ENCODE measurements around the gene CRACDL. TPM values are rescaled to one million over a fixed set of nuclear protein-coding genes. Genes with fewer than 3 reads are reported as not detected.

CRACDL gene
- total and polyA plus RNA-seq, 2 donors (not counting 3 experiments of a cell fraction or from before 2014, with no cell fraction given) = 0.92 to 6.3 TPM

DNA sequence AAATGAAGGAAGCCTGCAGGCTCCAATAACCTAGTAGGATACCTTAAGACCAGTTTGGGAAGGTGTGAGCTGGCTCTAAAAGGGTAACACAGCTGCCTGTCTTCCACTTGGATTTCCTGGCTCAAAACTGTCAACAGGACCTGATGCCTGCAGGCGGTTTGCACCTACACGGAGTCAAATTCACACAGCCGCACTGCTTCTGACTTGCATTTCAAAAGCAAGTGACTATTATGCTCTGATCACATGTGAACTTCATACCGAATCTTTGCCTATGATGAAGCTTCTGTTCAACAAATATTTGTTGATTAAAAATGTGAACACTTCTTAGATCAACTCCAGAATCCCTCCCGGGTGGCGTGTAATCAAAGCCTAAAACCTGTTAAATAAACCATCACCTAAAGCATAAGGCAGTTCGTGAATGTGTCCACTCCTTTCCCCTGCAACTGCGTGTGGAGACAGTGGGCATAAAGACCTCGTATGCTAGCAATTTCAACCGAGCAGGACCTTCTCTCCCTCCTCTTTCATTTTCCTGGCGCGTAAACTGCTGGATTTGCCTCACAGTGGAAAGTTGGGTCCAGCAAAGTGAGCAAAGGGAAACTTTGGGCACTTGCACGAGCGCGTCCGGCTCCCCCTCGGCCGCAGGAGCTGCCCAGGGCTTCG, 784 bp downstream of the CRACDL start:
- H3K4me2 ChIP-seq (ENCODE audit: insufficient read depth, low read length) = peak overlapping the region; percentile 45
- no peaks in the 10 kb centered on the region for H3K79me2 ChIP-seq (ENCODE audit: control insufficient read depth, insufficient read depth, low read length)
- peaks cover 7% of the 10 kb centered on the region for H3K4me1 ChIP-seq (ENCODE audit: control insufficient read depth, extremely low read depth, insufficient read depth, low read length)
- no peaks in the 10 kb centered on the region for H3K9me3 ChIP-seq (replicated peaks; ENCODE audit: control insufficient read depth, insufficient read depth, low read length)
- no peaks in the 10 kb centered on the region for H3K36me3 ChIP-seq (ENCODE audit: control insufficient read depth in 2 of 2, extremely low read depth in 1 of 2, insufficient read depth in 2 of 2, low read length in 2 of 2)
- H3K9me1 ChIP-seq (replicated peaks; ENCODE audit: control insufficient read depth, extremely low read depth, insufficient read depth, low read length) = no peaks in the 10 kb centered on the region
- peak overlapping the region in 1 of 3 experiments; percentile 46 for H3K4me3 ChIP-seq (replicated peaks in 1 of 3; ENCODE audit: insufficient read depth in 1 of 3, low read depth in 1 of 3, low read length in 3 of 3)
- ChIA-PET CTCF (interaction anchor here (0.6 to 2.2 kb wide), 17 partner anchors 12 to 555 kb away, joined by 3 to 16 read pairs (median 4); partner anchors contain the start of gene REV1), POLR2A (no interaction called here)
- no peak overlapping the region for H2AFZ ChIP-seq (ENCODE audit: low read depth, low read length)
- no peak overlapping the region for H3K9ac ChIP-seq (replicated peaks; ENCODE audit: extremely low read depth, insufficient read depth, low read length)
- H3K27ac ChIP-seq (ENCODE audit: insufficient read depth, low read depth, low read length) = no peak overlapping the region
- TF ChIP-seq JUN (IDR thresholded peaks at IDR 0.05; ENCODE audit: borderline replicate concordance, insufficient read depth, insufficient read length, low read depth) (no peak), FOS (IDR thresholded peaks at IDR 0.05; ENCODE audit: borderline replicate concordance, insufficient read depth, low read length) (no peak), MYC (IDR thresholded peaks at IDR 0.05; ENCODE audit: low read depth, low read length) (no peak), POLR2A (IDR thresholded peaks at IDR 0.05; ENCODE audit: low read depth, low read length) (no peak), POLR2AphosphoS5 (IDR thresholded peaks at IDR 0.05; ENCODE audit: insufficient read depth, low read depth, low read length) (no peak), GATA2 (IDR thresholded peaks at IDR 0.05; ENCODE audit: insufficient read depth, insufficient read length, low read depth, low read length) (no peak), EZH2 (IDR thresholded peaks at IDR 0.05; ENCODE audit: borderline replicate concordance, low read depth, low read length, severe bottlenecking) (no peak)
- TF ChIP-seq, protein P1, sequence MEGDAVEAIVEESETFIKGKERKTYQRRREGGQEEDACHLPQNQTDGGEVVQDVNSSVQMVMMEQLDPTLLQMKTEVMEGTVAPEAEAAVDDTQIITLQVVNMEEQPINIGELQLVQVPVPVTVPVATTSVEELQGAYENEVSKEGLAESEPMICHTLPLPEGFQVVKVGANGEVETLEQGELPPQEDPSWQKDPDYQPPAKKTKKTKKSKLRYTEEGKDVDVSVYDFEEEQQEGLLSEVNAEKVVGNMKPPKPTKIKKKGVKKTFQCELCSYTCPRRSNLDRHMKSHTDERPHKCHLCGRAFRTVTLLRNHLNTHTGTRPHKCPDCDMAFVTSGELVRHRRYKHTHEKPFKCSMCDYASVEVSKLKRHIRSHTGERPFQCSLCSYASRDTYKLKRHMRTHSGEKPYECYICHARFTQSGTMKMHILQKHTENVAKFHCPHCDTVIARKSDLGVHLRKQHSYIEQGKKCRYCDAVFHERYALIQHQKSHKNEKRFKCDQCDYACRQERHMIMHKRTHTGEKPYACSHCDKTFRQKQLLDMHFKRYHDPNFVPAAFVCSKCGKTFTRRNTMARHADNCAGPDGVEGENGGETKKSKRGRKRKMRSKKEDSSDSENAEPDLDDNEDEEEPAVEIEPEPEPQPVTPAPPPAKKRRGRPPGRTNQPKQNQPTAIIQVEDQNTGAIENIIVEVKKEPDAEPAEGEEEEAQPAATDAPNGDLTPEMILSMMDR (IDR thresholded peaks at IDR 0.05; ENCODE audit: extremely low read depth in 1 of 2, insufficient read depth in 1 of 2, low read depth in 1 of 2, low read length in 2 of 2) = no peak
- TF ChIP-seq, protein P2, sequence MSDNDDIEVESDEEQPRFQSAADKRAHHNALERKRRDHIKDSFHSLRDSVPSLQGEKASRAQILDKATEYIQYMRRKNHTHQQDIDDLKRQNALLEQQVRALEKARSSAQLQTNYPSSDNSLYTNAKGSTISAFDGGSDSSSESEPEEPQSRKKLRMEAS (IDR thresholded peaks at IDR 0.05; ENCODE audit: insufficient read depth, insufficient read length) = no peak
- H3K27me3 ChIP-seq (ENCODE audit: control insufficient read depth in 2 of 2, insufficient read depth in 2 of 2, low read length in 2 of 2) = peaks cover 30 to 39% of the 10 kb centered on the region in 2 experiments
- DNase-seq (ENCODE audit: low read depth, low spot score) (peak; percentile 27), FAIRE-seq (peak; percentile 12)
- no TSS peak for BruUV-seq (replicated peaks)
- dilution Hi-C loops (cut with MboI; ENCODE audit: extremely low pct_ligation_motif_present, low sequenced_read_pairs) = no loop called here
- H4K20me1 ChIP-seq (replicated peaks; ENCODE audit: control insufficient read depth, extremely low read depth, insufficient read depth, low read length) = no peaks in the 10 kb centered on the region
- intact Hi-C loops (cut with micrococcal nuclease) = loop anchor here (5.0 kb wide), 1 partner anchor 132 kb away; no protein-coding TSS in a partner anchor
